H1 (cell line): Measurements from ENCODE around the gene MPPED1. TPM values are rescaled to one million over a fixed set of nuclear protein-coding genes. Genes with fewer than 3 reads are reported as not detected.

Experiments used
- CTCF ChIA-PET: fragments of 300-600 bp; sonication (Branson Sonifier 250); formaldehyde crosslinking; loops from one replicate; lab custom pipeline; 2021; ENCODE audit not compliant: partially characterized antibody; lab: Charles Lee
- POLR2A ChIA-PET: fragments of 300-600 bp; sonication (Branson Sonifier 250); formaldehyde crosslinking; loops from one replicate; lab custom pipeline; 2021; ENCODE audit warnings: inconsistent platforms; ENCODE audit not compliant: partially characterized antibody; lab: Charles Lee
- DNase-seq, 2 experiments: peaks; one replicate each; pipeline versions ENCODE4 v3.0.0 to v3.0.0-alpha.2; 2010 to 2022; ENCODE audit warnings: low spot score in 2 of 2, low read depth in 1 of 2, mixed read lengths in 1 of 2
- FAIRE-seq: peaks from 2 replicates; lab custom pipeline; 2011; peaks lifted over from hg19 to GRCh38; lab: Jason Lieb, UNC
- H2AFZ ChIP-seq: 2 replicates; pipeline ENCODE4 v1.8.1; 2012; ENCODE audit warnings: low read length, inconsistent platforms
- H2AK5ac ChIP-seq: 2 replicates; pipeline ENCODE4 v1.6.1; 2013; ENCODE audit warnings: low read depth, low read length
- H2BK120ac ChIP-seq: replicated peaks from 2 replicates; pipeline ENCODE3; 2013; ENCODE audit warnings: low read depth, low read length, inconsistent platforms
- H2BK12ac ChIP-seq: 2 replicates; pipeline ENCODE4 v1.6.1; 2013; ENCODE audit warnings: low read depth, low read length
- H2BK15ac ChIP-seq: 2 replicates; pipeline ENCODE4 v1.6.1; 2013; ENCODE audit warnings: low read length
- H2BK20ac ChIP-seq: 2 replicates; pipeline ENCODE4 v1.6.1; 2013; ENCODE audit warnings: low read length
- H2BK5ac ChIP-seq: 2 replicates; pipeline ENCODE4 v1.6.1; 2013; ENCODE audit warnings: low read depth, low read length
- H3K14ac ChIP-seq: 2 replicates; pipeline ENCODE4 v1.6.1; 2013; ENCODE audit warnings: inconsistent platforms; ENCODE audit not compliant: insufficient read length
- H3K18ac ChIP-seq: 2 replicates; pipeline ENCODE4 v1.6.1; 2013; ENCODE audit warnings: low read length; ENCODE audit errors: extremely low read depth
- H3K23ac ChIP-seq: 2 replicates; pipeline ENCODE4 v1.6.1; 2013; ENCODE audit warnings: inconsistent platforms; ENCODE audit not compliant: insufficient read length
- H3K23me2 ChIP-seq: 2 replicates; pipeline ENCODE4 v1.6.1; 2013; ENCODE audit warnings: low read depth, low read length
- H3K27ac ChIP-seq: 2 replicates; pipeline ENCODE4 v1.6.1; 2011; ENCODE audit warnings: low read depth, low read length, inconsistent platforms
- H3K27me3 ChIP-seq, 4 experiments: replicated peaks in 1 of 4; 1 replicate in 1 of 4; 2 replicates in 3 of 4; pipeline versions ENCODE4 v1.6.1 to v1.8.1; 2011 to 2013; ENCODE audit warnings: low read length in 3 of 4, mild to moderate bottlenecking in 3 of 4, inconsistent platforms in 2 of 4, mixed read lengths in 2 of 4, moderate library complexity in 1 of 4; ENCODE audit not compliant: control insufficient read depth in 3 of 4, insufficient read depth in 3 of 4; ENCODE audit errors: extremely low read depth in 1 of 4
- H3K36me3 ChIP-seq, 4 experiments: 2 replicates each; pipeline versions ENCODE4 v1.6.1 to v1.8.1; 2011 to 2013; ENCODE audit warnings: mild to moderate bottlenecking in 4 of 4, low read length in 3 of 4, moderate library complexity in 2 of 4, control low read depth in 1 of 4, inconsistent platforms in 1 of 4; ENCODE audit not compliant: insufficient read depth in 4 of 4, control insufficient read depth in 2 of 4
- H3K4ac ChIP-seq: replicated peaks from 2 replicates; pipeline ENCODE3; 2013; ENCODE audit warnings: low read length, low read depth, mixed read lengths, inconsistent platforms; ENCODE audit not compliant: insufficient read length
- H3K4me1 ChIP-seq, 4 experiments: replicated peaks in 1 of 4; 1 replicate in 1 of 4; 2 replicates in 3 of 4; pipeline versions ENCODE4 v1.6.1 to v1.8.1; 2011 to 2013; ENCODE audit warnings: low read length in 3 of 4, inconsistent platforms in 2 of 4, mixed read lengths in 1 of 4; ENCODE audit not compliant: insufficient read depth in 4 of 4, control insufficient read depth in 3 of 4
- H3K4me2 ChIP-seq, 2 experiments: 2 replicates each; pipeline versions ENCODE4 v1.6.1 to v1.8.1; 2011 to 2013; ENCODE audit warnings: low read depth in 2 of 2, low read length in 2 of 2, control low read depth in 1 of 2, inconsistent platforms in 1 of 2, mild to moderate bottlenecking in 1 of 2; ENCODE audit not compliant: insufficient read depth in 1 of 2
- H3K4me3 ChIP-seq, 4 experiments: fragments of 200-600, 300-600 bp in 1 of 4; sonication (generic), shearing (Covaris generic), sonication (Bioruptor Twin) in 1 of 4; 2 replicates each; pipeline versions ENCODE4 v1.5.1 to v1.8.1; 2011 to 2016; ENCODE audit warnings: low read length in 4 of 4, low read depth in 3 of 4, control low read depth in 2 of 4, inconsistent platforms in 2 of 4, mild to moderate bottlenecking in 2 of 4, mixed read lengths in 1 of 4, moderate library complexity in 1 of 4; ENCODE audit not compliant: insufficient read depth in 2 of 4; ENCODE audit errors: extremely low read depth in 1 of 4
- H3K56ac ChIP-seq: replicated peaks from 2 replicates; pipeline ENCODE3; 2013; ENCODE audit warnings: low read depth, mild to moderate bottlenecking, mixed read lengths, low read length, inconsistent platforms; ENCODE audit not compliant: insufficient read length
- H3K79me1 ChIP-seq: 2 replicates; pipeline ENCODE4 v1.6.1; 2013; ENCODE audit warnings: low read depth, low read length, control low read depth
- H3K79me2 ChIP-seq, 2 experiments: 2 replicates each; pipeline versions ENCODE4 v1.6.1 to v1.8.1; 2012 to 2013; ENCODE audit warnings: low read length in 2 of 2, mild to moderate bottlenecking in 2 of 2, inconsistent platforms in 1 of 2; ENCODE audit not compliant: insufficient read depth in 2 of 2, control insufficient read depth in 1 of 2
- H3K9ac ChIP-seq, 4 experiments: replicated peaks in 1 of 4; 1 replicate in 1 of 4; 2 replicates in 3 of 4; pipeline versions ENCODE4 v1.6.1 to v1.8.1; 2011 to 2013; ENCODE audit warnings: low read depth in 3 of 4, low read length in 3 of 4, control low read depth in 2 of 4, mild to moderate bottlenecking in 2 of 4, moderate library complexity in 2 of 4, inconsistent platforms in 1 of 4; ENCODE audit errors: extremely low read depth in 1 of 4
- H3K9me3 ChIP-seq, 2 experiments: 2 replicates each; pipeline versions ENCODE4 v1.6.1 to v1.8.1; 2012 to 2013; ENCODE audit warnings: mild to moderate bottlenecking in 2 of 2, moderate library complexity in 2 of 2, control low read depth in 1 of 2, inconsistent platforms in 1 of 2, low read depth in 1 of 2, low read length in 1 of 2, mixed read lengths in 1 of 2; ENCODE audit not compliant: insufficient read depth in 2 of 2
- H4K20me1 ChIP-seq, 2 experiments: replicated peaks in 1 of 2; 2 replicates each; pipeline versions ENCODE3 to v1.8.1; 2011 to 2013; ENCODE audit warnings: inconsistent platforms in 2 of 2, low read length in 2 of 2, mild to moderate bottlenecking in 1 of 2; ENCODE audit not compliant: insufficient read depth in 2 of 2, control insufficient read depth in 1 of 2
- H4K5ac ChIP-seq: 2 replicates; pipeline ENCODE4 v1.6.1; 2013; ENCODE audit warnings: low read length, low read depth, mixed read lengths, inconsistent platforms; ENCODE audit not compliant: insufficient read length
- H4K8ac ChIP-seq: 2 replicates; pipeline ENCODE4 v1.8.0; 2013; ENCODE audit warnings: mild to moderate bottlenecking, moderate library complexity, low read length, inconsistent platforms; ENCODE audit not compliant: insufficient read depth; ENCODE audit errors: extremely low read depth
- H4K91ac ChIP-seq: replicated peaks from 2 replicates; pipeline ENCODE3; 2013; ENCODE audit warnings: low read length, mixed read lengths, inconsistent platforms; ENCODE audit not compliant: insufficient read length
- BACH1 ChIP-seq: IDR thresholded peaks from 2 replicates; pipeline ENCODE4 v1.6.1; 2012; ENCODE audit warnings: low read length, improper control_type of control experiment
- CEBPB ChIP-seq: IDR thresholded peaks from 2 replicates; pipeline ENCODE4 v1.6.1; 2012; ENCODE audit warnings: low read depth, low read length
- EP300 ChIP-seq, 2 experiments: IDR thresholded peaks; 1 replicate in 1 of 2; 2 replicates in 1 of 2; pipeline ENCODE4 v1.6.1; 2011 to 2012; ENCODE audit warnings: low read depth in 2 of 2, low read length in 2 of 2, mild to moderate bottlenecking in 2 of 2, borderline replicate concordance in 1 of 2, inconsistent platforms in 1 of 2, moderate library complexity in 1 of 2
- HDAC2 ChIP-seq, 2 experiments: fragments of 300-600 bp in 1 of 2; sonication (generic) in 1 of 2; IDR thresholded peaks; 2 replicates each; pipeline ENCODE4 v1.6.1; 2011 to 2012; ENCODE audit warnings: low read depth in 2 of 2, low read length in 2 of 2, mild to moderate bottlenecking in 2 of 2, moderate library complexity in 2 of 2, borderline replicate concordance in 1 of 2, inconsistent platforms in 1 of 2
- KDM5A ChIP-seq: fragments of 200-600 bp; IDR thresholded peaks from 2 replicates; pipeline ENCODE4 v1.7.1; 2012; ENCODE audit warnings: mild to moderate bottlenecking, low read length, inconsistent platforms, mixed read lengths
- PHF8 ChIP-seq: fragments of 200-600 bp; sonication (generic); conservative IDR thresholded peaks from 2 replicates; pipeline ENCODE4 v1.7.1; 2012; ENCODE audit warnings: low read depth, mild to moderate bottlenecking, inconsistent platforms, low read length, moderate library complexity
- POU5F1 ChIP-seq: IDR thresholded peaks from 2 replicates; pipeline ENCODE4 v1.6.1; 2011; ENCODE audit warnings: low read depth, mild to moderate bottlenecking, low read length, moderate library complexity
- RBBP5 ChIP-seq: IDR thresholded peaks from 2 replicates; pipeline ENCODE4 v1.7.1; 2012; ENCODE audit warnings: low read depth, mild to moderate bottlenecking, inconsistent platforms, low read length, moderate library complexity, borderline replicate concordance
- SP4 ChIP-seq: IDR thresholded peaks from 2 replicates; pipeline ENCODE4 v1.6.1; 2012; ENCODE audit warnings: low read length, inconsistent platforms
- ZNF274 ChIP-seq: IDR thresholded peaks from 2 replicates; pipeline ENCODE4 v1.7.0; 2012; ENCODE audit warnings: low read length, borderline replicate concordance; ENCODE audit errors: extremely low read depth
- WGBS, 2 experiments: shearing (Covaris generic) in 1 of 2; methylation state at CpG; one replicate each; pipeline versions ENCODE4 v1.1.6 to v1.1.7; 2013 to 2015; ENCODE audit warnings: low lambda C conversion rate in 2 of 2, mixed read lengths in 2 of 2, inconsistent platforms in 1 of 2, low coverage in 1 of 2, missing lambda C conversion rate in 1 of 2; ENCODE audit not compliant: insufficient replicate concordance in 2 of 2, insufficient coverage in 1 of 2, insufficient read length in 1 of 2; ENCODE audit errors: extremely low coverage in 1 of 2, missing lambda C conversion rate in 1 of 2; 5-methylcytosine and 5-hydroxymethylcytosine counted together
- polyA plus RNA-seq, 7 experiments: library from polyadenylated mRNA; depleted of rRNA in 3 of 7; stranded (reverse) in 5 of 7; unstranded in 2 of 7; fragments of >200 nt in 5 of 7; fragments of 200-250 nt in 2 of 7; gene quantifications; 1 replicate in 5 of 7; 2 replicates in 1 of 7; 4 replicates in 1 of 7; pipeline versions ENCODE4 v1.2.1 to v1.2.3, GENCODE V29; 2011 to 2013; ENCODE audit warnings: missing spikeins in 2 of 7, mixed read lengths in 2 of 7
- total RNA-seq: library from RNA; stranded (reverse); fragmentation: NEBNext Ultra II Directional; extraction: Animal tissue kit (Norgen Biotek cat#: 25700); gene quantifications from 2 replicates; pipeline ENCODE4 v1.2.1, GENCODE V29; 2021
- TF ChIP-seq, protein P1 (sequence below), 3 experiments: IDR thresholded peaks; 1 replicate in 2 of 3; 2 replicates in 1 of 3; pipeline versions ENCODE4 v1.5.1 to v1.6.1; 2011; ENCODE audit warnings: low read length in 3 of 3, mild to moderate bottlenecking in 3 of 3, inconsistent platforms in 2 of 3, low read depth in 1 of 3, moderate library complexity in 1 of 3; ENCODE audit not compliant: insufficient read depth in 1 of 3; ENCODE audit errors: control extremely low read depth in 1 of 3

The MPPED1 gene
- total and polyA plus RNA-seq, 2 of the 8 experiments (the other 6 are each of a cell fraction or from before 2014, with no cell fraction given): 0.29 to 0.37 TPM

DNA sequence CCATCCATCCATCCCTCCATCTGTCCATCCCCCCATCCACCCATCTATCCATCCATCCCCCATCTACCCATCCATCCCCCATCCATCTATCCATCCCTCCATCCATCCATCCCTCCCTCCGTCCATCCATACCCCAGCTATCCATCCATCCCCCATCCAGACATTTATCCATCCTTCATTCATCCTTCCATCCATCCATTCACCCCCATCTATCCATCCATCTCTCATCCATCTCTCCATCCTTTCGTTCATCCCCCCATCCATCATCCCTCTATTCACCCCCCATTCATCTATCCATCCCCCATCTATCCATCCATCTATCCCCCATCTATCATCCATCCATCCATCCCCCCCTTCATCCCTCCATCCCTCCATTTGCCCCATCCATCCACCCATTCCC, 97.5 kb downstream of the MPPED1 start:
- no peaks in the 10 kb centered on the region for H3K27me3 ChIP-seq
- CTCF ChIA-PET: no interaction called here
- H4K20me1 ChIP-seq: peaks cover 0 to 8% of the 10 kb centered on the region in 2 experiments
- H3K56ac ChIP-seq: no peak overlapping the region
- no peak overlapping the region for H4K8ac ChIP-seq
- H3K4me2 ChIP-seq: no peak overlapping the region
- no peak overlapping the region for H2BK120ac ChIP-seq
- no peak overlapping the region for H2AFZ ChIP-seq
- no peak overlapping the region for H3K9ac ChIP-seq
- no peaks in the 10 kb centered on the region; a peak in 1 of 4 replicates for H3K9me3 ChIP-seq
- H3K4me3 ChIP-seq: no peak overlapping the region
- no peaks in the 10 kb centered on the region; a peak in 1 of 8 replicates for H3K36me3 ChIP-seq
- no peak overlapping the region for H4K91ac ChIP-seq
- H2BK15ac ChIP-seq: no peak overlapping the region
- no peak overlapping the region for H2BK5ac ChIP-seq
- no peaks in the 10 kb centered on the region; a peak in 2 of 7 replicates for H3K4me1 ChIP-seq
- FAIRE-seq: no peak
- H3K79me1 ChIP-seq: no peaks in the 10 kb centered on the region
- no peaks in the 10 kb centered on the region for H3K79me2 ChIP-seq
- POLR2A ChIA-PET: no interaction called here
- H3K27ac ChIP-seq: no peak overlapping the region
- no peak overlapping the region for H2AK5ac ChIP-seq
- no peak overlapping the region for H3K18ac ChIP-seq
- no peak overlapping the region for H2BK20ac ChIP-seq
- H3K4ac ChIP-seq: no peak overlapping the region
- peaks cover 24% of the 10 kb centered on the region; the same call in 1 of the 2 replicates for H3K23me2 ChIP-seq
- no peak overlapping the region for H3K14ac ChIP-seq
- TF ChIP-seq CEBPB: no peak
- no peak for TF ChIP-seq RBBP5
- no peak for TF ChIP-seq SP4
- no peak for TF ChIP-seq BACH1
- TF ChIP-seq POU5F1: no peak
- TF ChIP-seq PHF8: no peak
- no peak for TF ChIP-seq ZNF274
- TF ChIP-seq, protein P1, sequence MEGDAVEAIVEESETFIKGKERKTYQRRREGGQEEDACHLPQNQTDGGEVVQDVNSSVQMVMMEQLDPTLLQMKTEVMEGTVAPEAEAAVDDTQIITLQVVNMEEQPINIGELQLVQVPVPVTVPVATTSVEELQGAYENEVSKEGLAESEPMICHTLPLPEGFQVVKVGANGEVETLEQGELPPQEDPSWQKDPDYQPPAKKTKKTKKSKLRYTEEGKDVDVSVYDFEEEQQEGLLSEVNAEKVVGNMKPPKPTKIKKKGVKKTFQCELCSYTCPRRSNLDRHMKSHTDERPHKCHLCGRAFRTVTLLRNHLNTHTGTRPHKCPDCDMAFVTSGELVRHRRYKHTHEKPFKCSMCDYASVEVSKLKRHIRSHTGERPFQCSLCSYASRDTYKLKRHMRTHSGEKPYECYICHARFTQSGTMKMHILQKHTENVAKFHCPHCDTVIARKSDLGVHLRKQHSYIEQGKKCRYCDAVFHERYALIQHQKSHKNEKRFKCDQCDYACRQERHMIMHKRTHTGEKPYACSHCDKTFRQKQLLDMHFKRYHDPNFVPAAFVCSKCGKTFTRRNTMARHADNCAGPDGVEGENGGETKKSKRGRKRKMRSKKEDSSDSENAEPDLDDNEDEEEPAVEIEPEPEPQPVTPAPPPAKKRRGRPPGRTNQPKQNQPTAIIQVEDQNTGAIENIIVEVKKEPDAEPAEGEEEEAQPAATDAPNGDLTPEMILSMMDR (IDR thresholded peaks at IDR 0.05; ENCODE audit: control extremely low read depth in 1 of 3, insufficient read depth in 1 of 3, low read depth in 1 of 3, low read length in 3 of 3): no peak
- no peak for TF ChIP-seq EP300 (IDR thresholded peaks at IDR 0.05; ENCODE audit: borderline replicate concordance in 1 of 2, low read depth in 2 of 2, low read length in 2 of 2)
- no peak for TF ChIP-seq HDAC2 (IDR thresholded peaks at IDR 0.05; ENCODE audit: borderline replicate concordance in 1 of 2, low read depth in 2 of 2, low read length in 2 of 2)
- TF ChIP-seq KDM5A: no peak
- no peak overlapping the region for H3K23ac ChIP-seq
- no peak overlapping the region for H2BK12ac ChIP-seq
- 87 to 98% methylated on average over 2 of the region's 2 CpGs for WGBS, 2 experiments
- H4K5ac ChIP-seq: no peak overlapping the region
- no peak for DNase-seq
